Mucosa of stomach (tissue), 1 donor: ENCODE results near the gene EYA4.

ENCODE experiments used
- H3K27me3 ChIP-seq: one replicate; pipeline ENCODE4 v1.7.0; 2013; ENCODE audit warnings: mild to moderate bottlenecking, low read length; ENCODE audit not compliant: control insufficient read depth, insufficient read depth
- H3K36me3 ChIP-seq: one replicate; pipeline ENCODE4 v1.7.0; 2013; ENCODE audit warnings: low read length; ENCODE audit not compliant: control insufficient read depth, insufficient read depth
- H3K4me1 ChIP-seq: one replicate; pipeline ENCODE4 v1.7.0; 2013; ENCODE audit warnings: mild to moderate bottlenecking, low read length; ENCODE audit not compliant: control insufficient read depth, insufficient read depth
- H3K4me3 ChIP-seq: one replicate; pipeline ENCODE4 v1.7.0; 2013; ENCODE audit warnings: low read length
- H3K9ac ChIP-seq: one replicate; pipeline ENCODE4 v1.7.0; 2013; ENCODE audit warnings: mild to moderate bottlenecking, low read length, moderate library complexity
- H3K9me3 ChIP-seq: one replicate; pipeline ENCODE4 v1.7.0; 2013; ENCODE audit warnings: mild to moderate bottlenecking, low read length, moderate library complexity; ENCODE audit not compliant: control insufficient read depth
- donor health status: Pancreatic carcinoma.

Gene EYA4

DNA sequence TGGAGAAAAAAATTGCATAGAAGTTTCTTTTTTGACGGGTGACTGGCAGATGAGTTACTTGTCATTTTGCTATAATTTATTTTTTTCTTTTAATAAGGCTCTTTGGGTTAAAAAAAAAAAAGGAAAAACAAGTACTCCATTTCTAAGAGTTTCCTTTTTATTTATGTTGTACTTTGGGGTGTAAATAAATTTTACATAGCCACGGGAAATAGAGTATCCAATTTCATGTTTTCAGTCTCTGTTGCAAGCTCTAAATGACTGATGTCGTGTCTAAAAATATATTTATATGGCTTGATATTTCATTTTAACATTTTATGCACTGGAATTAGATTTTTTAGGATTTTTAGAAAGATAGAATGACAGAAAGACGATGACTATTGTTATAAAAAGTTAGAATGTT, 3.4 kb downstream of the EYA4 start:
- Histone ChIP-seq H3K4me1 (no peaks in the 10 kb centered on the region), H3K4me3 (no peak overlapping the region), H3K9ac (no peak overlapping the region), H3K36me3 (no peaks in the 10 kb centered on the region), H3K27me3 (peaks cover 49% of the 10 kb centered on the region), H3K9me3 (no peaks in the 10 kb centered on the region)

DNA sequence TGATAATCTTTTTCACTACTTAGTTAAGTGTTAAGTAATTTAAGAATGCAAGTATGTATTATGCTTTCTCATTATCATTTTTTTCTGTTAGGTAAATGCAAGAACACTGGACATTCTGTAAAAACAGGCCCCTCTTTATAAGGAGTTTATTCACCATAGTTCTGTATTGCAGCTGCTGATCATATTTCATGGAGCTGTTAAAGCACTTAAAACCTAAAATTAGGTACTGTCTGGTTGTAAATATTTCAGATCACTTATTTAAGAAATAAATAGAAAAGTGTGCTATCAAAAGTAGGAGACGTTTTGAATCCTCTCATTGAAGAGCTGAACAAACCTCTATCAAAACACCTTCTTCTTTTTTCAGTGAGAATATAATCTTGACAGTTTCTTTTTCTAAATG, 3.9 kb downstream of the EYA4 start:
- H3K9ac ChIP-seq: no peak overlapping the region
- no peaks in the 10 kb centered on the region for H3K4me1 ChIP-seq
- H3K36me3 ChIP-seq: no peaks in the 10 kb centered on the region
- no peak overlapping the region for H3K4me3 ChIP-seq
- H3K9me3 ChIP-seq: no peaks in the 10 kb centered on the region
- H3K27me3 ChIP-seq: peaks cover 48% of the 10 kb centered on the region

DNA sequence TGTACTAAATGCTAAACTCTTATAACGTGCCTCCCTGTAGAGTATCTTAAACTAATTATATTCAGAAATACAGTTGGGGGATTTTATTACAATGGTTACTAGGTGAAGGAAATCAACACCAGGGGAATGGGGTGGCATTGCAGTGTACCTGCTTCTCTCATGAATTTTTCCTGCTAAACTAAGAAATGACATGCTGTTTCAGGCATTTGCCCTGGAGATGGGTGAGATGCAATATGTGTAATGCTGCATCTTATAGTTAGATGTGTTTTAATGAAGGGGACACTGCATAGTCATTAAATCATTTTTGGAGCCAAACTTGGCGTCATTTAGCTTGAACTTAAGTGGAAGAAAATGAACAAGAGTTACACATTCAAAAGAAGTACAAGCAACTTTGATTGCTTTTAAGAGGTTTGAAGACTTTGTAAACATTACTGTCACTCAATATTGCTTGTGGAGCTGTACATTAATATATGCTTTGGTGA, 4.3 kb downstream of the EYA4 start:
- no peaks in the 10 kb centered on the region for H3K9me3 ChIP-seq
- no peaks in the 10 kb centered on the region for H3K4me1 ChIP-seq
- H3K9ac ChIP-seq: no peak overlapping the region
- H3K27me3 ChIP-seq: peaks cover 45% of the 10 kb centered on the region
- no peak overlapping the region for H3K4me3 ChIP-seq
- H3K36me3 ChIP-seq: no peaks in the 10 kb centered on the region

DNA sequence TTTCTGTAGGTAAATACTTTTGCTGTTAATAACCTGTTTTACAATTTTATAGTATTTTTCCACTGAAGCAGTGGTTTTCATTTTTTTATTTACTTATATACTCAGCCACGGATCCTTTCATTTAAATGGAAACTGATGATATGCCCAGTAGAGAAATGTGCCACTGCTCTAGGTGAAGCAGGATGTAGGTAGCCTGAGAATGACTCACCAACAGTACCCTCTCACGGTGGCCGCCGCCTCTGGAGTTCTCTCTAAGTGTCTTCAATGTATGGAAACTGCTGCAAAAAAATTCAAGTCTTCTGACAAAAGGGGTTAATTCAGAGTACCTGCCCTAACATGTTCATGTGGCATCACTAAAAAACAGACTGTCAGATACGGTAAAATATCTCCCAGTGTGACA, 6.4 kb downstream of the EYA4 start:
- Histone ChIP-seq H3K9ac (no peak overlapping the region), H3K4me3 (no peak overlapping the region), H3K27me3 (peaks cover 25% of the 10 kb centered on the region), H3K9me3 (no peaks in the 10 kb centered on the region), H3K4me1 (no peaks in the 10 kb centered on the region), H3K36me3 (no peaks in the 10 kb centered on the region)

DNA sequence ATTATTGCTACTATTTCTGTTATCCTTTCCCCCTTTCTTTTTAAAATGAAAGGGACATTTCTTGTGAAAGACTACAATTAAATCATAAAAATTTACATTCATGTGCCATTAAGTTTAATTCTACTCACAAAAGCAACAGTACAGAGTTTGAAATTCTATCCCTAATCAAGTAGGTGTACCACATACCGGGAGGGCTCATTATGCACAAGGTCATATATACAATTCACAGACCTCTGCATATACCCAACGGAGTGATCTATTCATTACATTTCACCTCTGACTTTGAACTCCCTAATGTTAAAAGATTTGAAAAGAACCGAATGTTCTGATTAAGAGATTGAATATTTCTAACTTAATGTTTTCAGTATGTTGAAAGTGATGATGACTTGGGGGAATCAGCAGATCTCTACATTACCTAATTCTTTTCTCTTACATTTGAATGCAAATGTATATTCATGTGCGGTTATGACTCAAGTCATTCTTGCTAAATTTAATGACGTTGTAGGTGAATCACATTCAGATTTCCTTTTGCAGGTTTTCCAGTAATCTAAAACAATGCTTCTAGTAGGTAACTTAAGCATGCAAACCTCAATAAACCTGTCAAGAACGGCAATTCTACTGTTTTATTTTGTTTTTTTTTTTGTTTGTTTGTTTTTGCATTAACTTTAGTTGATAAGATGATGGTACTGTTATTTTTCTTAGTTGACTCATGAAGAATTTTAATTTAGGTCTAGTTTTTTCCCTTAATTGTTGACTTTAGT, 7.3 kb downstream of the EYA4 start:
- Histone ChIP-seq H3K9ac (no peak overlapping the region), H3K4me3 (no peak overlapping the region), H3K36me3 (no peaks in the 10 kb centered on the region), H3K27me3 (peaks cover 17% of the 10 kb centered on the region), H3K9me3 (no peaks in the 10 kb centered on the region), H3K4me1 (no peaks in the 10 kb centered on the region)

DNA sequence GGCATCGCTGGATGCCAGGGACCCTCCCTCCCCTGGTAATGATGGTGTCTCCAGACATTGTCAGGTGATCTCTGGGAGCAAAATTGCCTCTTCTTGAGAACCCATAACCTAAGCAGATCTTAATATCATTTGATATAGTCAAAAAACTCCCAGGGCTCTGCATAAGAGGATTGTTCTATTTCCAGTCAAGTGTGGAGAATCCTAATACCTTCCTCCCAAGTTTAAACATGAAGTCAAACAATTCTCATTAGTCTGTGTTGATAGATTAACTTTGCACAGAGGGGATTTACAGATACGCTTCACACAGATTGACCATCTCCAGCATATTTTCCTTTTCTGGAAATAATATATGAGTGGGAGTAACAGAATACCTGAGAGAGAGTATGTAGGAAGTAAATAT, 10.5 kb downstream of the EYA4 start:
- Histone ChIP-seq H3K4me3 (no peak overlapping the region), H3K36me3 (no peaks in the 10 kb centered on the region), H3K4me1 (no peaks in the 10 kb centered on the region), H3K9me3 (no peaks in the 10 kb centered on the region), H3K9ac (no peak overlapping the region), H3K27me3 (peaks cover 9% of the 10 kb centered on the region)

DNA sequence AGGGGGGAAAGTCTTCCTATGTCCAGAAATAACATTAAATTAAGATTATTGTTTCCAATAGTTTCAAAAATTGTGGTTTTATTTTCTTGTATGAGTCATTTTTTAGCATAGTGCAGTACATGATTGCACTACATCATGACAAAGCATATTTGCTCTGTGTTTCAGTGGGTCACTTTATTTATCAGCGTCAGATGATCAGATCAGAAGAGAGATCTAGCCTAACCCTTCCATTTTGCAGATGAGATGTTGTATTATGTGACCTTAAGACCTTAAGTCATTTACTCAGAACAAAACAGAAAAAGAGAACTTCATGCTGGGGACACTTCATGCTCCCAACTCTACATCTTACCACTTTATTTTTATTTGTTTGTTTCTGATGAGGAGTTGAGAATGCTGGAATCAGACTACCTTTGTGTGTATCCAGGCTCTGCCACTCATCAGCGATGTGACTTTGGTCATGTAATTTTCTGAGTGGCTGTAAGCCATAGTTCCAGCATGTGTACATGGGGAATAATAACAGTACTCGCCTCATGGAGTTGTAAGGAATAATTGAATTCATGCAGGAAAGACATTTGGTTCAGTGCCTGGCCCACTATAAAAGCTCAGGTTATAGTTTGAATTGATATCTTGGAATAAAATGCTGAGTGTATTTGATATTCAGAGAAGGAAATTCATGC, 13.5 kb downstream of the EYA4 start:
- Histone ChIP-seq H3K4me1 (no peaks in the 10 kb centered on the region), H3K27me3 (peaks cover under 1% of the 10 kb centered on the region), H3K36me3 (no peaks in the 10 kb centered on the region), H3K9ac (no peak overlapping the region), H3K9me3 (no peaks in the 10 kb centered on the region), H3K4me3 (no peak overlapping the region)

DNA sequence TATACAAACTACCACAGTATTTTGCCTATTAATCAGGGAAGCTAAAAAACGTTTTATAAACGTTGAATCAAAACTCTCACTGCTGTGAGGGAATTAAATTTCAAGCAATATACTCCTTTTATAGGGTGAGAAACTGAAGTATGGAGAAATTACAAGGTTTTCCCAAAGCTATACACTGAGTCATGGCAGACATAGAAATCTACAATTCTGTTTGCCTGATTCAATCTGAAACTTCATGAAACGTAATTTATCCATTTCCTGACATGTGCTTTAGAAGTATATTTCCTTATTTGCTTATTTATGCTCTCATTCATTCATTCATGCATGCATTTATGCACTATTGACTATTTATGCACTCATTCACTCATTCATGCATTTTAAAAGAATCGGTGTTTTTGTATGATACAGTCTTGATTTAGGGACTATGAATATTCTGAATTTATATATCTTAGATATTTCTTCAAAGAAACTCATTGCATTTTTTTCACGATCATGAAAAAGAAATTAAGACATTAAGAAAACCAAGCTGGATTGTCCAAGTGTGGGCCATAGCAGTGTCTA, 16.5 kb downstream of the EYA4 start:
- no peaks in the 10 kb centered on the region for H3K27me3 ChIP-seq
- H3K4me3 ChIP-seq: no peak overlapping the region
- no peaks in the 10 kb centered on the region for H3K9me3 ChIP-seq
- H3K4me1 ChIP-seq: no peaks in the 10 kb centered on the region
- H3K9ac ChIP-seq: no peak overlapping the region
- H3K36me3 ChIP-seq: no peaks in the 10 kb centered on the region

DNA sequence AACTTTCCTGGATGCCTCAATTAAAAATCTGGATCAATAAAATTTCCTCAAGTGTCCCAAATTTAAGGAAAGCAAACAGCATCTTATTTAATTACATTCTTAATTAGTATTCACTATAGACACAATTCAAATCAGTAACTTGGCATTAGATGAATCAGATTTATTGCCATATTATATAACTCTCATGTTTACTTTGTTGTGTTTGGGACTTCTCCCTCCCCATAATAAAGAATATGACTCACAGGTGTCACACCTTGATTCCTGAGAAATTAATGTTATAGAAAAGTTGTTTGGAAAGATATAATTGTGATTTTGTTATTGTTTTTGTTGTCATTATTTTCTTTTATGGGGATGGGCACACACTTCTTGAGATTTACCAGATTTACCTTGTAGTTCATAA, 18.4 kb downstream of the EYA4 start:
- Histone ChIP-seq H3K4me3 (no peak overlapping the region), H3K27me3 (no peaks in the 10 kb centered on the region), H3K4me1 (no peaks in the 10 kb centered on the region), H3K9me3 (no peaks in the 10 kb centered on the region), H3K9ac (no peak overlapping the region), H3K36me3 (no peaks in the 10 kb centered on the region)

DNA sequence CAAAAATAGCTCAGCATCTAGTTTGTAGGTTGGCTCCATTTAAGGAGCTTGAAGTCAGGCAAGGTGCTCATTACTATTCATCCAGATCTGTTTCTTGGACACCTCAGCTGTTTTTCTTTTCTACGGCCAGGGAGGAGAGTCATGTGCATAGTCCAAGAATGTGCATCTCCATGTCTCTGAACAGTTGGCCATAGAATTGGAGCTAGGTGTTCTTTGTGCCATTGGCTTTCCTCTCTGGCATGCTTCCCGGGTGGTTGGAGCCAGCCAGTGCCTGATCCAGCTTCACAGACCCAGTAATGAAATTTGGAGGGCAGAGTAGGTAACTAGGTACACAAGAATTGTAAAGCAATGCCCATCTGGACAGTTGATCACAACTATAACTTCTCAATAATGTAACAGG, 21.6 kb downstream of the EYA4 start:
- H3K9me3 ChIP-seq: no peaks in the 10 kb centered on the region
- H3K27me3 ChIP-seq: no peaks in the 10 kb centered on the region
- H3K4me1 ChIP-seq: no peaks in the 10 kb centered on the region
- no peak overlapping the region for H3K9ac ChIP-seq
- H3K4me3 ChIP-seq: no peak overlapping the region
- H3K36me3 ChIP-seq: no peaks in the 10 kb centered on the region

DNA sequence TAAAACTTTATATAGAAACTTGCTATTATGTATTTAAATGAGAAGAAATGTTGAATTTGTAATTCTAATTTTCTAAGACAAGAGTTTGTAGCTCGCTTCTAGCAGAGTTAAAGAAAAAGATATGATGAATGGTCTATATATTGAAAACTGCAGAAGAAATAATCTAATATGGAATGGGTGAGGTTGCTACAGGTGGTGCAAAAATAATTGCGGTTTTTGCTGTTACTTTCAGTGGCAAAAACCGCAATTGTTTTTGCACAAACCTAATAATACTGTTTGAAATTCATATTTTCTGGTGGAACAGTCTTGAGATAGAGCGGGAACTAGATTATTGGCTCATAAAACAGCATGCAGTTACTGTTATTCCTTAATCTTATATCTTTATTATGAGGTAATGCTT, 23.9 kb downstream of the EYA4 start:
- Histone ChIP-seq H3K36me3 (no peaks in the 10 kb centered on the region), H3K27me3 (no peaks in the 10 kb centered on the region), H3K4me3 (no peak overlapping the region), H3K9ac (no peak overlapping the region), H3K9me3 (no peaks in the 10 kb centered on the region), H3K4me1 (no peaks in the 10 kb centered on the region)

DNA sequence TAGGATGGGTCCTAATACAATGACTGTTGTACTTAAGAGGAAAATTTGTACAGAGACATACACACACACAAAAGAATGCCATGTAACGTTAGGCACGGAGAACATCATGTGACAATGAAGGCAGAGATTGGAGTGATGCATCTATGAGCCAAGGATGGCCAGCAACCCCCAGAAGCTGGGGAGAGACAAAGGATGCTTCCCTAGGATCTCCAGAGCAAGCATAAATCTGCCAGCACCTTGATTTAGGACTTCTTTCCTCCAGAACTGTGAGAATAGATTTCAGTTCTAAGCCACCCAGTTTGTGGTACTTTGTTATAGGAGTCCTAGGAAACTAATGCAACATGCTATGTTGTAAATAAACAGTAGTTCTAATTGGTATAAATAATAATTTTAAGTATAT, 25.0 kb downstream of the EYA4 start:
- H3K9ac ChIP-seq: no peak overlapping the region
- no peaks in the 10 kb centered on the region for H3K4me1 ChIP-seq
- no peaks in the 10 kb centered on the region for H3K9me3 ChIP-seq
- no peaks in the 10 kb centered on the region for H3K27me3 ChIP-seq
- H3K36me3 ChIP-seq: no peaks in the 10 kb centered on the region
- no peak overlapping the region for H3K4me3 ChIP-seq
